ENCODE results near the gene LDB2.

The LDB2 gene

GRCh38 chr4:16750882-16751642 lies 147.4 kb downstream of the LDB2 start:
- Histone ChIP-seq H3K4me3 (ENCODE audit: low read depth, low read length) (no peak overlapping the region), H3K36me3 (no peaks in the 10 kb centered on the region), H3K27me3 (ENCODE audit: insufficient read depth, low read depth, severe bottlenecking) (peaks cover 35% of the 10 kb centered on the region), H3K9me3 (ENCODE audit: severe bottlenecking) (no peaks in the 10 kb centered on the region), H3K27ac (no peak overlapping the region)
- DNase-seq: no peak
- TF ChIP-seq, protein P1, sequence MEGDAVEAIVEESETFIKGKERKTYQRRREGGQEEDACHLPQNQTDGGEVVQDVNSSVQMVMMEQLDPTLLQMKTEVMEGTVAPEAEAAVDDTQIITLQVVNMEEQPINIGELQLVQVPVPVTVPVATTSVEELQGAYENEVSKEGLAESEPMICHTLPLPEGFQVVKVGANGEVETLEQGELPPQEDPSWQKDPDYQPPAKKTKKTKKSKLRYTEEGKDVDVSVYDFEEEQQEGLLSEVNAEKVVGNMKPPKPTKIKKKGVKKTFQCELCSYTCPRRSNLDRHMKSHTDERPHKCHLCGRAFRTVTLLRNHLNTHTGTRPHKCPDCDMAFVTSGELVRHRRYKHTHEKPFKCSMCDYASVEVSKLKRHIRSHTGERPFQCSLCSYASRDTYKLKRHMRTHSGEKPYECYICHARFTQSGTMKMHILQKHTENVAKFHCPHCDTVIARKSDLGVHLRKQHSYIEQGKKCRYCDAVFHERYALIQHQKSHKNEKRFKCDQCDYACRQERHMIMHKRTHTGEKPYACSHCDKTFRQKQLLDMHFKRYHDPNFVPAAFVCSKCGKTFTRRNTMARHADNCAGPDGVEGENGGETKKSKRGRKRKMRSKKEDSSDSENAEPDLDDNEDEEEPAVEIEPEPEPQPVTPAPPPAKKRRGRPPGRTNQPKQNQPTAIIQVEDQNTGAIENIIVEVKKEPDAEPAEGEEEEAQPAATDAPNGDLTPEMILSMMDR (IDR thresholded peaks at IDR 0.05; ENCODE audit: low read depth, low read length): no peak

- TF ChIP-seq, protein P1 (IDR thresholded peaks at IDR 0.05; ENCODE audit: low read depth, low read length): no peak
- Histone ChIP-seq H3K36me3 (no peaks in the 10 kb centered on the region), H3K9me3 (ENCODE audit: severe bottlenecking) (no peaks in the 10 kb centered on the region), H3K27ac (no peak overlapping the region), H3K4me3 (ENCODE audit: low read depth, low read length) (no peak overlapping the region), H3K27me3 (ENCODE audit: insufficient read depth, low read depth, severe bottlenecking) (peaks cover 29% of the 10 kb centered on the region)
- DNase-seq: no peak
These were observed 148.2 kb downstream of the LDB2 start for GRCh38 chr4:16750216-16750615.

DNA sequence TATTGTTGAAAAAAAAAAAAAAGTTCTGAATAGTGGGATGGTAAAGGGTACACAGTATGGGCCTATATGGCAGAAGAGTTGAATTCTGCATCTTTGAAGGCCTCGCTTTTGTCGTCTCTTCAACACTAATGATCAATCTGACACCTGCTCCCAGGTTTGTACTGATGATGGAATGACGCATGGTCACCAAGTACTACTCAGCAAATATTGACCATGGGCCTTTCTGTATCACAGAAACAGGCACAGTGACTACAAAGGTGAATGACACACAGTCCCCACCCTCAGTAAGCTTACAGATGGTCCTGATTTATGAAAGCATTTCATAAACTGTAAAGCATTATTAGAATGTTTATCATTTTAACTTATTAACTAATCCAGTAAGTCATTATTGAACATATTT lies 152.6 kb downstream of the LDB2 start:
- Histone ChIP-seq H3K27me3 (ENCODE audit: insufficient read depth, low read depth, severe bottlenecking) (peaks cover 11% of the 10 kb centered on the region), H3K36me3 (no peaks in the 10 kb centered on the region), H3K4me3 (ENCODE audit: low read depth, low read length) (no peak overlapping the region), H3K27ac (no peak overlapping the region), H3K9me3 (ENCODE audit: severe bottlenecking) (no peaks in the 10 kb centered on the region)
- TF ChIP-seq, protein P1 (IDR thresholded peaks at IDR 0.05; ENCODE audit: low read depth, low read length): no peak
- no peak for DNase-seq

GRCh38 chr4:16745009-16745635 lies 153.3 kb downstream of the LDB2 start:
- peak; percentile 9 for DNase-seq
- TF ChIP-seq, protein P1 (IDR thresholded peaks at IDR 0.05; ENCODE audit: low read depth, low read length): no peak
- H3K27me3 ChIP-seq (ENCODE audit: insufficient read depth, low read depth, severe bottlenecking): peaks cover 11% of the 10 kb centered on the region

DNA sequence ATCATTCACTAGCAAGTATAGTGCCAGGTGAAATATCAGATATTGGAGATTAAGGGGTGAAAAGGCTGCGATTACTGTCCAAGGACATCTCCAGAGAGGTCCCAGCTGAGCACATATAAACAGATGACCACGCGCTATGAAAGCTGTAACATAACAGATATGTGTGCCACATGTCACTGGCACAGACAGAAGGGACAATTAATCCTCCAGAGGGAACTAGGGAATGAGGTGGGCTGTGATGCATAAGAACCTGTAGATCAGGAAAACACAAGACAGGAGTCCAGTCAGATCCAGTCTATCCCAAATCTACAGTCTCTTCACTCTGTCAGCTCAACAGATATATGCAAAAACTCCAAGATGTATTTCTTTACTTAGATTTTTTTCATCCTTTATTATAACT lies 157.2 kb downstream of the LDB2 start:
- H3K4me3 ChIP-seq (ENCODE audit: low read depth, low read length): no peak overlapping the region
- no peaks in the 10 kb centered on the region for H3K9me3 ChIP-seq (ENCODE audit: severe bottlenecking)
- H3K27me3 ChIP-seq (ENCODE audit: insufficient read depth, low read depth, severe bottlenecking): peaks cover 20% of the 10 kb centered on the region
- TF ChIP-seq, protein P1 (IDR thresholded peaks at IDR 0.05; ENCODE audit: low read depth, low read length): no peak
- no peak for DNase-seq
- H3K36me3 ChIP-seq: no peaks in the 10 kb centered on the region
- no peak overlapping the region for H3K27ac ChIP-seq

More at GRCh38 chr4:16745009-16745635, 153.3 kb downstream of the LDB2 start:
- Histone ChIP-seq H3K27ac (no peak overlapping the region), H3K4me3 (ENCODE audit: low read depth, low read length) (no peak overlapping the region), H3K9me3 (ENCODE audit: severe bottlenecking) (no peaks in the 10 kb centered on the region), H3K36me3 (no peaks in the 10 kb centered on the region)
